T-helper 2 cell treated with Interferon-gamma antibody and Interleukin-4, amounts not matched to agents 100 ng/mL and 5 ng/mL, for 36 hours (primary cell): ENCODE data around the gene MVB12A. TPM values are rescaled to one million over a fixed set of nuclear protein-coding genes. Genes with fewer than 3 reads are reported as not detected.

ENCODE experiments used
- intact Hi-C: fragments of 100-400 bp; cut with micrococcal nuclease; formaldehyde crosslinking; loops from one replicate; pipeline ENCODE4 v1.15.1; 2023
- total RNA-seq: library from RNA; stranded (reverse); gene quantifications from 2 replicates; pipeline ENCODE4 v1.2.3, GENCODE V29; 2022

MVB12A gene
- total RNA-seq, 1 donor from 2014 or later, result 36.4 TPM

GRCh38 chr19:17404015-17404414 lies 15.8 kb upstream of the MVB12A start:
- intact Hi-C loops, result loop anchor here (2.0 kb wide), 1 partner anchor 13 kb away; no protein-coding TSS in a partner anchor

GRCh38 chr19:17404621-17405249 lies 15.1 kb upstream of the MVB12A start:
- intact Hi-C loops, result loop anchor here (1.0 to 5.0 kb wide), 4 partner anchors 14 to 112 kb away; partner anchors contain the start of gene GTPBP3

GRCh38 chr19:17405250-17406045 lies 14.4 kb upstream of the MVB12A start, which contains the start of gene BST2:
BST2 (minus strand) TSS chr19:17405630; CDS start chr19:17405575, 55 bp downstream.
- intact Hi-C loops, result loop anchor here (1.0 to 5.0 kb wide), 4 partner anchors 14 to 113 kb away; partner anchors contain the start of gene GTPBP3

- intact Hi-C loops, result loop anchor here (5.0 kb wide), 2 partner anchors 69 to 114 kb away; partner anchors contain the start of gene GTPBP3
Measured at GRCh38 chr19:17406046-17406886, 13.6 kb upstream of the MVB12A start.

GRCh38 chr19:17406887-17407196 lies 13.0 kb upstream of the MVB12A start:
- intact Hi-C loops, result loop anchor here (5.0 kb wide), 2 partner anchors 70 to 115 kb away; partner anchors contain the start of gene GTPBP3

GRCh38 chr19:17409990-17410389 lies 9.9 kb upstream of the MVB12A start:
- intact Hi-C loops, result loop anchor here (5.0 kb wide), 2 partner anchors 73 to 118 kb away; partner anchors contain the start of gene GTPBP3

GRCh38 chr19:17411801-17412200 lies 8.0 kb upstream of the MVB12A start:
- intact Hi-C loops, result no loop called here

- intact Hi-C loops, result no loop called here
Measured at GRCh38 chr19:17414097-17414496, 5.8 kb upstream of the MVB12A start.

GRCh38 chr19:17415121-17415520 lies 4.7 kb upstream of the MVB12A start:
- intact Hi-C loops, result no loop called here

GRCh38 chr19:17418710-17419109 lies 1.1 kb upstream of the MVB12A start:
- intact Hi-C loops, result loop anchor here (1.0 kb wide), 3 partner anchors 13 to 109 kb away; partner anchors contain the start of genes BST2 and DDA1

GRCh38 chr19:17419154-17419620 lies 660 bp upstream of the MVB12A start:
- intact Hi-C loops, result loop anchor here (1.0 kb wide), 3 partner anchors 14 to 110 kb away; partner anchors contain the start of genes BST2 and DDA1

GRCh38 chr19:17420475-17420924 lies 653 bp downstream of the MVB12A start:
- intact Hi-C loops, result no loop called here

GRCh38 chr19:17421942-17422341 lies 2.1 kb downstream of the MVB12A start:
- intact Hi-C loops, result no loop called here

- intact Hi-C loops, result no loop called here
Measured at GRCh38 chr19:17423429-17424208, 3.8 kb downstream of the MVB12A start.

GRCh38 chr19:17424743-17425365 lies 5.0 kb downstream of the MVB12A start:
- intact Hi-C loops, result no loop called here

- intact Hi-C loops, result no loop called here
Measured at GRCh38 chr19:17429641-17430113, 9.8 kb downstream of the MVB12A start.

- intact Hi-C loops, result no loop called here
Measured at GRCh38 chr19:17431417-17431816, 11.6 kb downstream of the MVB12A start.

GRCh38 chr19:17435218-17435617 lies 15.4 kb downstream of the MVB12A start:
- intact Hi-C loops, result no loop called here

- intact Hi-C loops, result no loop called here
Measured at GRCh38 chr19:17436094-17436873, 16.4 kb downstream of the MVB12A start.
